GM12878 (cell line): Measurements from ENCODE around the gene CAPZB. TPM values are rescaled to one million over a fixed set of nuclear protein-coding genes. Genes with fewer than 3 reads are reported as not detected.

Experiments
- ATAC-seq: fragments of 200-7000 bp; cut with Tn5 transposase; 3 replicates; pipeline ENCODE4 v1.9.1; 2020; ENCODE audit warnings: mild to moderate bottlenecking, moderate library complexity
- BruUV-seq: library from RNA; stranded (reverse); fragments of 400-500 nt; replicated peaks from 2 replicates; lab custom pipeline; 2021; lab: Mats Ljungman, UMichigan
- CTCF ChIA-PET: fragments of 300-600 bp; sonication (Branson Sonifier 250); formaldehyde crosslinking; extraction: SDS; loops from one replicate; lab custom pipeline; 2021; ENCODE audit warnings: inconsistent platforms; lab: Yijun Ruan, JAX
- POLR2A ChIA-PET: fragments of 350-600 bp; formaldehyde crosslinking; extraction: SDS; loops from one replicate; lab custom pipeline; 2021; ENCODE audit warnings: inconsistent platforms; lab: Charles Lee
- RAD21 ChIA-PET: fragments of 300-600 bp; sonication (Branson Sonifier 250); formaldehyde crosslinking; loops from one replicate; lab custom pipeline; 2023; ENCODE audit warnings: antibody characterized with exemption; ENCODE audit not compliant: unreplicated experiment; lab: Charles Lee
- SMC1A ChIA-PET: fragments of 300-600 bp; sonication (Branson Sonifier 250); formaldehyde crosslinking; loops from one replicate; lab custom pipeline; 2023; ENCODE audit not compliant: unreplicated experiment, uncharacterized antibody; lab: Charles Lee
- DNase-seq: peaks from one replicate; pipeline ENCODE4 v3.0.0-alpha.2; 2011; ENCODE audit warnings: low read depth, low spot score
- FAIRE-seq: peaks from 3 replicates; lab custom pipeline; 2011; peaks lifted over from hg19 to GRCh38; lab: Jason Lieb, UNC
- H2AFZ ChIP-seq: 2 replicates; pipeline ENCODE4 v1.6.0; 2011; ENCODE audit warnings: low read depth, low read length, control low read depth; ENCODE audit not compliant: control insufficient read depth
- H3K27ac ChIP-seq: 2 replicates; pipeline ENCODE4 v1.5.1; 2011; ENCODE audit warnings: control low read depth; ENCODE audit not compliant: control insufficient read depth, insufficient read depth
- H3K27me3 ChIP-seq, 2 experiments: replicated peaks in 1 of 2; 2 replicates each; pipeline versions ENCODE4 v1.6.0 to v1.6.1; 2011; ENCODE audit warnings: low read length in 1 of 2; ENCODE audit not compliant: control insufficient read depth in 2 of 2, insufficient read depth in 2 of 2
- H3K36me3 ChIP-seq, 2 experiments: 2 replicates each; pipeline ENCODE4 v1.5.1; 2011; ENCODE audit warnings: low read length in 1 of 2; ENCODE audit not compliant: control insufficient read depth in 2 of 2, insufficient read depth in 2 of 2
- H3K4me1 ChIP-seq: 2 replicates; pipeline ENCODE4 v1.6.1; 2011; ENCODE audit warnings: mild to moderate bottlenecking, low read length, moderate library complexity, mixed read lengths; ENCODE audit not compliant: control insufficient read depth, insufficient read depth
- H3K4me2 ChIP-seq: 2 replicates; pipeline ENCODE4 v1.6.0; 2011; ENCODE audit warnings: control low read depth; ENCODE audit not compliant: control insufficient read depth, insufficient read depth
- H3K4me3 ChIP-seq: fragments of 200-600 bp; sonication (generic); 2 replicates; pipeline ENCODE4 v1.5.1; 2016
- H3K79me2 ChIP-seq: 2 replicates; pipeline ENCODE4 v1.6.0; 2011; ENCODE audit warnings: low read length; ENCODE audit not compliant: control insufficient read depth, insufficient read depth
- H3K9ac ChIP-seq: 2 replicates; pipeline ENCODE4 v1.8.0; 2011; ENCODE audit warnings: low read length, control low read depth, mixed read lengths; ENCODE audit not compliant: control insufficient read depth, insufficient read depth
- H3K9me3 ChIP-seq: replicated peaks from 3 replicates; pipeline ENCODE4 v1.5.1; 2011; ENCODE audit warnings: mild to moderate bottlenecking, low read length; ENCODE audit not compliant: control insufficient read depth, insufficient read depth
- H4K20me1 ChIP-seq: 2 replicates; pipeline ENCODE4 v1.6.0; 2011; ENCODE audit not compliant: control insufficient read depth, insufficient read depth
- ASH2L ChIP-seq: fragments of 300-600, 200-600 bp; sonication (generic); IDR thresholded peaks from 2 replicates; pipeline ENCODE4 v1.6.1; 2017; ENCODE audit warnings: low read depth, mild to moderate bottlenecking, borderline replicate concordance
- EZH2 ChIP-seq: IDR thresholded peaks from 2 replicates; pipeline ENCODE4 v1.6.1; 2012; ENCODE audit warnings: low read depth, mild to moderate bottlenecking, control low read depth, inconsistent platforms, low read length, borderline replicate concordance; ENCODE audit not compliant: control insufficient read depth
- IKZF1 ChIP-seq: fragments of 450-650 bp; conservative IDR thresholded peaks from 2 replicates; pipeline ENCODE4 v1.6.1; 2017; ENCODE audit warnings: antibody characterized with exemption, mild to moderate bottlenecking
- MEF2A ChIP-seq: IDR thresholded peaks from 2 replicates; pipeline ENCODE4 v1.6.1; 2011; ENCODE audit warnings: low read depth, mild to moderate bottlenecking, low read length, moderate library complexity; ENCODE audit not compliant: insufficient read depth
- MTA2 ChIP-seq: fragments of 450-650 bp; IDR thresholded peaks from 2 replicates; pipeline ENCODE4 v1.6.1; 2016; ENCODE audit warnings: low read depth, mild to moderate bottlenecking, moderate library complexity
- RBBP5 ChIP-seq: fragments of 200-600 bp; sonication (generic); conservative IDR thresholded peaks from 2 replicates; pipeline ENCODE4 v1.6.1; 2016
- TCF12 ChIP-seq: IDR thresholded peaks from 2 replicates; pipeline ENCODE4 v1.6.1; 2011; ENCODE audit warnings: low read depth, mild to moderate bottlenecking, low read length
- ZNF217 ChIP-seq: fragments of 450-650 bp; IDR thresholded peaks from 2 replicates; pipeline ENCODE4 v1.6.1; 2017; ENCODE audit warnings: antibody characterized with exemption, mild to moderate bottlenecking
- WGBS: methylation state at CpG from one replicate; pipeline ENCODE4 v1.1.6; 2016; ENCODE audit warnings: low lambda C conversion rate; ENCODE audit not compliant: insufficient replicate concordance, insufficient coverage; ENCODE audit errors: missing lambda C conversion rate; 5-methylcytosine and 5-hydroxymethylcytosine counted together
- in situ Hi-C: fragments of 300-500 bp; cut with MboI; formaldehyde crosslinking; loops from 9 replicates; pipeline ENCODE4 v1.14.3; 2018; ENCODE audit warnings: mixed read lengths
- intact Hi-C: fragments of 100-400 bp; cut with micrococcal nuclease; formaldehyde crosslinking; loops from one replicate; pipeline ENCODE4 v1.14.2; 2022; ENCODE audit not compliant: unreplicated experiment
- polyA plus RNA-seq, 11 experiments: library from polyadenylated mRNA; depleted of rRNA in 4 of 11; unstranded in 6 of 11; stranded (reverse) in 5 of 11; fragments of >200 nt; fragmentation: Nextera tagmentation in 4 of 11; fragmentation: Illumina TruSeq in 1 of 11; extraction: Ambion mirVana in 4 of 11; extraction: Trizol in 1 of 11; gene quantifications; 1 replicate in 1 of 11; 2 replicates in 10 of 11; pipeline versions ENCODE4 v1.2.1 to v1.2.3, GENCODE V29; 2011 to 2016; ENCODE audit warnings: inconsistent platforms in 2 of 11, missing spikeins in 2 of 11, low read depth in 1 of 11
- total RNA-seq, 4 experiments: library from RNA; depleted of rRNA in 3 of 4; stranded (reverse); fragments of >200 nt in 3 of 4; fragmentation: Illumina TruSeq in 1 of 4; extraction: Trizol in 1 of 4; gene quantifications; 2 replicates each; pipeline versions ENCODE4 v1.2.1 to v1.2.3, GENCODE V29; 2013 to 2021
- TF ChIP-seq, protein P1 (sequence below): fragments of 450-650 bp; IDR thresholded peaks from 2 replicates; pipeline ENCODE4 v1.6.1; 2018; ENCODE audit warnings: borderline replicate concordance, mild to moderate bottlenecking; ENCODE audit not compliant: partially characterized antibody
- TF ChIP-seq, protein P2 (sequence below): fragments of 450-650 bp; IDR thresholded peaks from 2 replicates; pipeline ENCODE4 v1.6.1; 2017; ENCODE audit warnings: low read depth, mild to moderate bottlenecking, moderate library complexity

The CAPZB gene
- total and polyA plus RNA-seq, 10 of the 15 experiments (the other 5 are each of a cell fraction or from before 2014, with no cell fraction given) = 104 to 454 (median 213) TPM

DNA sequence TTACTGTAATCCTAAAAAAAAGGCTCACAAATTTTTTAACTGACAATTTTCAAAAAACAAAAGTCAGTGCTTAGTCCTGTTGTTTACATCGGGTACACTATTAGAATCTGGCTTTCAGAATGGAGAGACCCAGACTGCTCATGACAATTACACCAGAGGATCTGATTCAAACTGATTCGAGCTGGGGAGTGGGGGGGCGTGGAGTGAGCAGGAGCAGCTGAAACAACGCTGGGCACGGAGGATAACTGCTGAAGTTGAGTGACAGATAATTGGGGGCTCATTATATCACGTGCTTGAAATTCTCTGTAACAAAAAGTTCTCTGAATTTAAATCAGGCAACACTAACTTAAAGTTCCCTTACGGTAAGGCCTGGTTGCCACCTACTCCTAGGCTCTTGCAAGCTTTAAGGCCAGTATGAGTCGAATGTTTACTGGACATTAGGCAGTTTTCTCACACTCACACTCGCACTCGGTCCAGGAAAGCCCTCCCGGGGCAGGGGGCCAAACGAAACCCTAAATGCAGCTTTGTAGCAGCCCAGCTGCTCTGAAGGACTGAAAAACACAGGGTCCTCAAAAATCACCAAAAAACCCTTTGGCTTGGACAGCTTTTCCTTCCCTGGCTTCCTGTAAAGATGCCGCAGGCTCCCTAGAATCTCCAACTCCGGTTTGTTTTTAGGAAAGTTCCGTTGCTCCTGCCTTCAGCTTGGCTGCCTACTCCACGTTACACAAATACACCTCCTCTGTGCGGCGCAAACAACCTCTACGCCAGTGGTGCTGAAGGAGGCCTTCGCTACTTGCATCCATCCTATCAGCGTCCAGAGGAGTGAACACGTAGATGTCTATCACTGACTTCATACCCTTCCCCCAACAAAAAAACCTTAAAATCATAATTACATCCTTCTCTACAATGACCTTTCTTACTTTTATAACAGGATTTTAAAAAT, 42.9 kb downstream of the CAPZB start (continued):
- TF ChIP-seq, protein P1, sequence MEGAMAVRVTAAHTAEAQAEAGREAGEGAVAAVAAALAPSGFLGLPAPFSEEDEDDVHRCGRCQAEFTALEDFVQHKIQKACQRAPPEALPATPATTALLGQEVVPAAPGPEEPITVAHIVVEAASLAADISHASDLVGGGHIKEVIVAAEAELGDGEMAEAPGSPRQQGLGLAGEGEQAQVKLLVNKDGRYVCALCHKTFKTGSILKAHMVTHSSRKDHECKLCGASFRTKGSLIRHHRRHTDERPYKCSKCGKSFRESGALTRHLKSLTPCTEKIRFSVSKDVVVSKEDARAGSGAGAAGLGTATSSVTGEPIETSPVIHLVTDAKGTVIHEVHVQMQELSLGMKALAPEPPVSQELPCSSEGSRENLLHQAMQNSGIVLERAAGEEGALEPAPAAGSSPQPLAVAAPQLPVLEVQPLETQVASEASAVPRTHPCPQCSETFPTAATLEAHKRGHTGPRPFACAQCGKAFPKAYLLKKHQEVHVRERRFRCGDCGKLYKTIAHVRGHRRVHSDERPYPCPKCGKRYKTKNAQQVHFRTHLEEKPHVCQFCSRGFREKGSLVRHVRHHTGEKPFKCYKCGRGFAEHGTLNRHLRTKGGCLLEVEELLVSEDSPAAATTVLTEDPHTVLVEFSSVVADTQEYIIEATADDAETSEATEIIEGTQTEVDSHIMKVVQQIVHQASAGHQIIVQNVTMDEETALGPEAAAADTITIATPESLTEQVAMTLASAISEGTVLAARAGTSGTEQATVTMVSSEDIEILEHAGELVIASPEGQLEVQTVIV = no peak

DNA sequence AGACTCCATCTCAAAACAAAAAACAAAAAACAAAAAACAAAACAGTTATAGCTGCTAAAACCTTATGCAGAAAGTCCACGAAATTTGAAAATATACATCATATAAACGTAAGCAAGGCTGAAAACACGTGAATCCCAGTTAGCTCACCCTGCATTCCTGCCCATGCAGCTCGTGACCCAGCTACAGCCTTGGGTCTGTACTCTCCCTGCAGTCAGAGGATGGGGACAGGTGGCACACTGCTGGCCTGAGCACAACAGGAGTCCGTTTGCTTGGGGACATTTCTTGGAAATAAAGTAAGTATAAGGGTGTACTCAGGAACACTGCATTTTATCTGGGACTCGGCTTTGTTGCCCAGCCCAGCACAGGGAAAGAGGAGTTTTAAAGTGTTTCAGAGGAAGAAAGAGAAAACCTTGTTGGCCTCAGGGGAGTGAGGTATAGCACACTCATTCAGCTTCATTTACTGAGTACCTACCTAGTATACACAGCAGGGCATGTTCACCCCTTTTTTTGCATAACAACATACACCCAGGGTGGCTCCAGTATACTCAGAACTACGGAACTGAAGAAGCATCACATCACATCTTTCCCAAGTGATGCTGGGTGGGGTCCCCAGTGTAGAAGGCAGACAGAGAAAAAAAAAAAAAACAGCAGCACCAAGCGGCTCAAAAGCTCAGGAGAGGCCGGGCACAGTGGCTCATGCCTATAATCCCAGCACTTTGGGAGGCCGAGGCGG, 44.1 kb downstream of the CAPZB start:
- DNase-seq (no peak), FAIRE-seq (no peak), ATAC-seq (no peak)
- Histone ChIP-seq H4K20me1 (no peaks in the 10 kb centered on the region; the same call in 1 of the 2 replicates), H3K27ac (no peak overlapping the region), H3K4me1 (peaks cover 13% of the 10 kb centered on the region), H2AFZ (no peak overlapping the region), H3K9me3 (no peaks in the 10 kb centered on the region), H3K4me2 (no peak overlapping the region), H3K4me3 (no peak overlapping the region), H3K9ac (no peak overlapping the region), H3K79me2 (peaks cover 85% of the 10 kb centered on the region), H3K27me3 (no peaks in the 10 kb centered on the region), H3K36me3 (peaks cover 18% of the 10 kb centered on the region in 2 experiments; a peak in 3 of 4 replicates)
- WGBS = 82% methylated on average over 11 of the region's 11 CpGs
- SMC1A ChIA-PET = interaction anchor here (0.7 to 1.3 kb wide), 2 partner anchors 50 to 143 kb away, joined by 3 to 5 read pairs; no protein-coding TSS in a partner anchor
- TF ChIP-seq MEF2A (no peak), ZNF217 (no peak), RBBP5 (no peak), TCF12 (no peak), IKZF1 (no peak), EZH2 (no peak), ASH2L (no peak), MTA2 (no peak)
- TF ChIP-seq, protein P2, sequence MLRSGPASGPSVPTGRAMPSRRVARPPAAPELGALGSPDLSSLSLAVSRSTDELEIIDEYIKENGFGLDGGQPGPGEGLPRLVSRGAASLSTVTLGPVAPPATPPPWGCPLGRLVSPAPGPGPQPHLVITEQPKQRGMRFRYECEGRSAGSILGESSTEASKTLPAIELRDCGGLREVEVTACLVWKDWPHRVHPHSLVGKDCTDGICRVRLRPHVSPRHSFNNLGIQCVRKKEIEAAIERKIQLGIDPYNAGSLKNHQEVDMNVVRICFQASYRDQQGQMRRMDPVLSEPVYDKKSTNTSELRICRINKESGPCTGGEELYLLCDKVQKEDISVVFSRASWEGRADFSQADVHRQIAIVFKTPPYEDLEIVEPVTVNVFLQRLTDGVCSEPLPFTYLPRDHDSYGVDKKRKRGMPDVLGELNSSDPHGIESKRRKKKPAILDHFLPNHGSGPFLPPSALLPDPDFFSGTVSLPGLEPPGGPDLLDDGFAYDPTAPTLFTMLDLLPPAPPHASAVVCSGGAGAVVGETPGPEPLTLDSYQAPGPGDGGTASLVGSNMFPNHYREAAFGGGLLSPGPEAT = no peak
- POLR2A ChIA-PET = no interaction called here
- in situ Hi-C loops = no loop called here
- intact Hi-C loops = no loop called here
- CTCF ChIA-PET = interaction anchor here (0.5 to 2.0 kb wide), 4 partner anchors 10 to 141 kb away, joined by 3 to 9 read pairs (median 4); no protein-coding TSS in a partner anchor
- BruUV-seq = no TSS peak
- RAD21 ChIA-PET = no interaction called here
